ENCODE measurements around the gene RNF128.

RNF128 gene, protein sequence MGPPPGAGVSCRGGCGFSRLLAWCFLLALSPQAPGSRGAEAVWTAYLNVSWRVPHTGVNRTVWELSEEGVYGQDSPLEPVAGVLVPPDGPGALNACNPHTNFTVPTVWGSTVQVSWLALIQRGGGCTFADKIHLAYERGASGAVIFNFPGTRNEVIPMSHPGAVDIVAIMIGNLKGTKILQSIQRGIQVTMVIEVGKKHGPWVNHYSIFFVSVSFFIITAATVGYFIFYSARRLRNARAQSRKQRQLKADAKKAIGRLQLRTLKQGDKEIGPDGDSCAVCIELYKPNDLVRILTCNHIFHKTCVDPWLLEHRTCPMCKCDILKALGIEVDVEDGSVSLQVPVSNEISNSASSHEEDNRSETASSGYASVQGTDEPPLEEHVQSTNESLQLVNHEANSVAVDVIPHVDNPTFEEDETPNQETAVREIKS

GRCh38 chrX:106726485-106727437 lies at the start of gene RNF128:
Gene RNF128, plus strand, starts transcription at chrX:106726701. Its CDS starts 213 bp downstream, at chrX:106726914.
- no peak for TF ChIP-seq CTCF (IDR thresholded peaks at IDR 0.05; ENCODE audit: insufficient read depth, low read depth, low read length, missing control alignments)
- no peak for DNase-seq (ENCODE audit: low read depth)
- H3K4me3 ChIP-seq (ENCODE audit: low read depth, low read length) = no peak within 1 kb of the TSS

DNA sequence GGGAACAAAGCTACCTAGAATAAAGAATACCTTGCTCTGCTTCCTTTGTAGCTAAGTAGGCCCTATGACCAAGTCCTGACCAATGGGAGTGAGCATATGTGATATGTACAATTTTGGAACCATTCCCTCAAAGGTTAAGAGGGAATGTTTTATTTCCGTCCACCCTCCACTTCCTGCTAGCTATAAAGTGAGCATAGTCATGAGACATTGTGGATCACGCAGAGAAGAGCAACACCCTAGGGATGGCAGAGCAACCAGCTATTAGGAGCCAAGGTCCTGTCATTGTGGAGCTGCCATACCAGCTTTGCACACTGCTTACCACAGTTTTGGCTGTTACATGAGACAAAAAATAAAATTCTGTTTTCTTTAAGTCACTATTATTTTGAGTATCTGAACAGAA lies 45.8 kb upstream of the RNF128 start:
- TF ChIP-seq CTCF (IDR thresholded peaks at IDR 0.05; ENCODE audit: insufficient read depth, low read depth, low read length, missing control alignments) = no peak
- DNase-seq (ENCODE audit: low read depth) = no peak
- no peak overlapping the region for H3K4me3 ChIP-seq (ENCODE audit: low read depth, low read length)

GRCh38 chrX:106684207-106684606 lies 42.3 kb upstream of the RNF128 start:
- no peak for DNase-seq (ENCODE audit: low read depth)
- no peak overlapping the region for H3K4me3 ChIP-seq (ENCODE audit: low read depth, low read length)
- TF ChIP-seq CTCF (IDR thresholded peaks at IDR 0.05; ENCODE audit: insufficient read depth, low read depth, low read length, missing control alignments) = no peak

DNA sequence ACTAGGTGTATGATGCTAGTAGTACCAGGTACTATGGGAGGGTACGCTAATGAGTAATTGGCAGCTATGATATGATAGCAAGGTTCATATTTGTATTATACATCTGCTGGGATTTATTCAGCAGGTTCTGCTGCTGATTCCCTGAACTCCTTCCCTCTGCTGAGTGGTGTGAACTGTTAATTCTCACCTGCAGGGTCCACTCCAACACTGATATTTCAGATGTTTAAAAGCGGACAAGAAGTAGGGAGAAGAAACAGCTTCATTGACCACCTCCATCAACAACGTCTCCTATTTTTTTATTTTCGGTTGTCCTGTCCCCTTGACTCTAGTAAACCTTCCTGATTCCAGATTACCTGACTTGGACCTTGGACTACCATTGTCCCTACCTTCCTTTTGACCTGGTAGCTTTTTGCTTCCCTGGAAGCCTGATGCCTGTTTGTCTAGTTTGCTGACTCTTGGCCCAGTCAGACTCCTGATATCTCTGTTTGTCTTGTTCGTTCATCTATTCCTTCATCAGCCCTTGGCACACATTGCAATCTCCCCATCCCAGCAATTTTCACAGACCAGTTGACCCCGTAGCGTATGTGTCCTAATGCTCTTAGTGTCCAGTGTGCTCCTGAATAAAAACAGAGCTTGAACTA lies 34.0 kb upstream of the RNF128 start:
- H3K4me3 ChIP-seq (ENCODE audit: low read depth, low read length) = no peak overlapping the region
- TF ChIP-seq CTCF (IDR thresholded peaks at IDR 0.05; ENCODE audit: insufficient read depth, low read depth, low read length, missing control alignments) = no peak
- DNase-seq (ENCODE audit: low read depth) = no peak

DNA sequence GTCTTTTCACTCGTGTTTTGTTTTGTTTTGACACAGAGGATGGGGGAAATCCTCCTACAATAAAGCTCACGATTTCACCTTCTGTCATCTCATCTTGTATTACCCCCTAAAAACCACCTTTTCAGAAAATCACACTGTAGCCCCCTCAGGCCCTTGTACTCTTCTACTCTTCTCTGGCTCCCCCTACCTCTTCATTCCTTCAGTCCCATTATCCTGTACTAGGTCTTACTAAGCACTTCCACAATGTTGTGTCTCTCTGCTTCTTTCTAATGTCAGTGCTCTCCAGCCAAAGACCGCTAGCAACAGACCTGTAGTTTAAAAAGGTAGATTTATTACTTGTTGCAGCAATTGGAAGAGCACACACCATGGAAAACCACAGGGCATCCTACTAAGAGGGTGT lies 30.0 kb upstream of the RNF128 start:
- DNase-seq (ENCODE audit: low read depth) = no peak
- no peak for TF ChIP-seq CTCF (IDR thresholded peaks at IDR 0.05; ENCODE audit: insufficient read depth, low read depth, low read length, missing control alignments)
- no peak overlapping the region for H3K4me3 ChIP-seq (ENCODE audit: low read depth, low read length)

DNA sequence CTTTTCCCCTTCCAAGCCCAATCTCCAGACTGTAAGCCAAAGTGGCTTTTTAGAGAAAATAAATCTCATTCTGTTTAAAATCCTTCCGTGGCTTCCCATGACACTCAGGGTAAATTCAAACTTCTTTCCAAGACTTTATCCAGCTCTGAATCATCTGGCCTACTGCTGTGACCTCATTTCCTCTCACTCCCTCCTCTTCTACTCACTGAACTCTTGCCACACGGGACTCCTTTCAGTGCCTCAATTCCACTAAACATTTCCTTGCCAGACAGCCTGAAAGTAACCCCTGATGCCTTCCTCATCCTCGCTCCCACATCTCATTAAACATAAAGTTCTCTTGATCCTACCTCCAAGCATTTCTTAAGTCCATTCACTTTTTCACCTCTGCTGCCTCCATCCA lies 27.8 kb upstream of the RNF128 start:
- no peak overlapping the region for H3K4me3 ChIP-seq (ENCODE audit: low read depth, low read length)
- DNase-seq (ENCODE audit: low read depth) = no peak
- no peak for TF ChIP-seq CTCF (IDR thresholded peaks at IDR 0.05; ENCODE audit: insufficient read depth, low read depth, low read length, missing control alignments)
